NCI-H774 (cell line): ENCODE results near the gene DAPK1.
"Not testable (repeated sequence)": the region's sequence is repeated elsewhere in the genome, so short reads cannot be mapped to it uniquely, and the experiment has no call there.

Experiments
- DNase-seq: peaks from one replicate; lab custom pipeline; 2025; lab: John Stamatoyannopoulos, UW

Gene DAPK1

GRCh38 chr9:87498046-87498810 is 561 bp downstream of the DAPK1 start:
- no peak for DNase-seq

GRCh38 chr9:87498811-87499360 is 1.2 kb downstream of the DAPK1 start:
- DNase-seq, result no peak

DNA sequence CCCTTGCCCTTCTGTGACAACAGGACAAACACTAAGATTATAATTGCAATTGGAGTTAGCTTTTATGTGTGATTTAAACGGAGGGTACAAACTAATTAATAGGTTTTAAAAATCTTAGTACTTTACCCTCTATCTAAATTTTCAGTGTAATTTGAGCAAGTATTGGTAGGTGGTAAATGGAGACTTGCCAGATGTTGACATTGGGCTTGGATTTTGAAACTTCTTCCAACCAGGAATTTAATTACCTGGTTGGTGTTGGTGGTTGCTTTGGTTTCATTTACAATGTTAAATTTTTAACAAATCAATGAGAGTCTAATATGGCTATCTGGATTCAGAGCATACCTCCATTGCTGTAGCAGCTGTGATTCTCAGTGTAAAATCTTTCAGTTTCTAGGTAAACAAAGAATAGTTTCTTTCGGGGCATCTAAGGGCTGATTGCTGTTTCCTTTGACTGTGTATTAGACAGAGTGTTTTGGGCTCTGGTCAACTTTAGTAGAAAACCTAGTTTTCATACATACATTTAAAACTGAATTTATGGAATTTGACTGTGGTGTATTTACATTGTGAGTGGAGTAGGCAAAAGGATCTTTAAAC is 1.9 kb downstream of the DAPK1 start:
- no peak for DNase-seq

GRCh38 chr9:87500491-87501270 is 3.0 kb downstream of the DAPK1 start:
- DNase-seq, result no peak

- not testable (repeated sequence) for DNase-seq
These were observed 3.6 kb downstream of the DAPK1 start for GRCh38 chr9:87501271-87501656.

DNA sequence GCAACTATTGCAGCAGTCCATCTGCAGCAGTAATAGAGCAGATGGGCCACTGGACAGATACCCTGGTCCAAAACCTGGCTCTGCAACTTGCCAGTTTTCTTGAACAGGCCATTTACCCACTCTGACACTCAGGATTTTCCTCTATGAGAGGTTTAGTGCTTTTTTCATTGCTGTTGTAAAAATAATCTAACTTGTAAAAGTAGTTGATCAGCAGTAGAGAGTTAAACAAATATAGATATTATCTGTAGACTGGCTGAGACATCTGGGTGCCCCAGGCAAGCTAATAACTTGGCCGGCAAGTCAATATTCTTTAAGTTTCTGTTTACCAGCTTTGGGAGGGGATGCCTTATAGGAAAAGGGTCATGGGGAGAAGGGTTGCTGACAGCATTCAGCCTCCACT is 4.1 kb downstream of the DAPK1 start:
- DNase-seq, result no peak

GRCh38 chr9:87502391-87503221 is 4.9 kb downstream of the DAPK1 start:
- DNase-seq, result no peak

- no peak for DNase-seq
These were observed 5.8 kb downstream of the DAPK1 start for GRCh38 chr9:87503430-87503829.

DNA sequence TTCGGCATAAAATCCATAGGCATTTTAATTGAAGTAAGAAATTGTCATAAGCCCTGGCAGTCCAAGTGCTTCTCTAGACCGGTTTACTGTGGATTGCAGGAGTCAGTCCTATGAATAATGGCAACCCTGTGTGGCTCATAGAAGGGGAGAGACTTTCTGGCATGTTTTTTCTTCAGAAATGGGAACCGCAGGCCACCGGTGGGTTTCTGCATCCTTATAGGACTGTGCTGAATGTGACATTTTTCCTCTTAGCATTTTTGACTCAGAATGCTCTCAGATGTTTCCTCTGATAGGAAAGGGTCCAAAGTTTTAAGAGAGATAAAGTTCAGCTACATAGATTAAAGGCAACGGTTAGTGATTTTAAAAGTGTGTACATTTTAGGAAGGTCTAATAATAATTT is 6.3 kb downstream of the DAPK1 start:
- no peak for DNase-seq

GRCh38 chr9:87504938-87505337 is 7.3 kb downstream of the DAPK1 start:
- no peak for DNase-seq

DNA sequence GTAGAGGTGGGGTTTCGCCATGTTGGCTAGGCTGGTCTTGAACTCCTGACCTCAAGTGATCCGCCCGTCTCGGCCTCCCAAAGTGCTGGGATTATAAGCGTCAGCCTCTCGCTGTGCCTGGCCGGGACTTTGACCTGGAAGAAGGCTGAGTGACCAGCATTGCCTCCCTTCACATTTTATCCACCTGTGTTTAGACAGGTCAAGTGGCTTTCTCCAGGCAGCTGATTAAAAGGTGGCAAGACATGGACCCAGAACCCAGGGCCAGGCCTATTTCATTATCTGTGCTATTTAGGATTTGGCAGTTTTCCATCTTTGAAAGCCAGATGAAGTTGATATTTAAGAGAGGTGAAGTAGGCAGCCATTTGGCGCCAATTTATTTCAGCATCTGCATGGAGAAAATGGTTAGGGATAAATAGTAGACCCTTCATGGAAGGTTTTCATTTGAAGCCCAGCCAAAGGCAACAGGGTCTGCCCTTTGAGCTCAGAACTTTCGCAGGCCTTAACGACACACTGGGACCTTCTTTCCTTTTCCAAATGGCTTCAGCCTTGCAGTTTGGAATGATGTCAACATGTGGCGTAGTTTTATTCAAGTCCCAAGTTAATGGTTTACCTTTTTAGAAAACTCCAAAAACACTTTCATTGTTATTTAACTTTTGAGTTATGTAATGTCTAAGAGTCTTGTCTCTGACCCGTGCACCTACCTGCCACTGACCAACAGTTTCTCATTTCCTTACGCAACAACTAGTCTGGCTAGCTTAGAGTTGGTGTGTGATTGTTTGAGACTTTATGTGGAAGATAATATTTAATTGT is 8.4 kb downstream of the DAPK1 start:
- no peak for DNase-seq

GRCh38 chr9:87507576-87507975 is 9.9 kb downstream of the DAPK1 start:
- no peak for DNase-seq

- DNase-seq, result no peak
These were observed 12.6 kb downstream of the DAPK1 start for GRCh38 chr9:87510252-87510683.

GRCh38 chr9:87512311-87512710 is 14.6 kb downstream of the DAPK1 start:
- peak; percentile 42 for DNase-seq

DNA sequence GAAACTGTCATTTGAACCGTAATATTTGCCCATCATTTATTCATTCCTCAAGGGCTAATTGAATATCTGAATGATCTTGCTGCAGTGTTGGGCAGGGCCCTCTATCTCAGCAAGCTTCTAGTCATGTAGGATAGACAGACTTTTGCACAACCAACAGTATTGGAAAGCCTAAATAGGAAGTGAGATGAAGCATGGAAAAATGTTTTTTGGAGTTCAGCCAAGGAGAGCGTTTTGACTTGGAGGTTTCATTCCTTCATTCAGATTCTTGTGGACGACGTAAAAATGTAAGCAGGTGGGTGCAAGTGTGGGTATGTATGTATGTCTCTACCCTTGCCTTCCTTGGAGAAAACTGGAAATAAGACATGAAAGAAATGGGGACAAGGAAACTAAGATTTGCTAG is 15.5 kb downstream of the DAPK1 start:
- no peak for DNase-seq

GRCh38 chr9:87513880-87514535 is 16.3 kb downstream of the DAPK1 start:
- no peak for DNase-seq

DNA sequence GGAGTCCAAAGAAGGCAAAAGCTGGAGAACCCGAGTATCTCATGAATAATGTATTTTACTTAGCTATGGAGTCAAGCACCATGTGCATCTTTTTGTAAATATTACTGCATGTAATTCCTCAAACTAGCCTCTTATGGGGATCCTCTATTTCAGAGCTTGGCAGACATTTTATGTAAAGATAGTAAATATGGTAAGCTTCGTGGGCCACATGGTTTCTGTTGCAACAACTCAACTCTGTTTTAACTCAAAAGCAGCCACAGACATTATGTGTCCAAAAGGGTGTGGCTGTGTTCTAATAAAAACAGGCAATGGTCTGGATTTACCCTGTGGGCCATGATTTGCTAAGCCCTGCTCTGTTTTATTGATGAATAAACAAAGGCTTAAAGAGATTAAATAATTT is 17.3 kb downstream of the DAPK1 start:
- DNase-seq, result no peak

DNA sequence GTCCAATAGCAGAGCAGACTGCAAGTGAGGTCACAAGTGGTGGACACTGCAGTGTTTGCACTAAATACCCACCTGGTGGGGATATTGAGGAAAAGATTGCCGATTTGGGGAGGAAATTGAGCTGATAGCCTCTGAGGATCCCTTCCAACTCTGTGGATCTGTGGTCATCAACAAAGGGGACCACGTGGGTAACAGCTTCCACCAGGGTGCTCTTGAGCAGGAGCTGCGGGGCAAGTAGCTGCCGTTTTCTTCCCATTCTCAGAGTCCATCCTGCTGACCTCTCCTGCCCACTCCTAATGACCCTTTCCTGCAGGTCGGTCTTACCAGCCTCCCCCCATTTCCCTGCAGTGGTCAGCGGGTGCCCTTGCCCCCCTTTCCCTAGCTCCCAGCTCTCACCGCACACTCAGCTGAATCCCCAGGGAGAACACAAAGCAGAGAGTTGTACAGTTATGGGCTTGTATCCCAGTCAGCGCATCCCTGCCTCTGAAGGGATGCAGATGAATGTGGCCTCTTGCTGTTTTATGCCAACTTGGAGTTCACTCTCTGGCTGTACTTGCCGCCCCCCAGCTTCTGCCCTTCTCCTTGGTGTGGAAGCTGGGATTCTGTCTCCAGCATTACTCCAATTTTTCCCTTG is 18.0 kb downstream of the DAPK1 start:
- DNase-seq, result no peak

GRCh38 chr9:87516222-87516925 is 18.7 kb downstream of the DAPK1 start:
- DNase-seq, result no peak
